DOHH2 (cell line): ENCODE results near the gene MAPK8IP2.
"Not testable (repeated sequence)": the region's sequence is repeated elsewhere in the genome, so short reads cannot be mapped to it uniquely, and the experiment has no call there.

Experiments
- H3F3A ChIP-seq: fragments of 200-600 bp; sonication (generic), shearing (Covaris generic); 2 replicates; pipeline ENCODE4 v1.6.0; 2016; ENCODE audit warnings: antibody characterized with exemption, mild to moderate bottlenecking; ENCODE audit not compliant: control insufficient read depth, insufficient read depth
- H3K27ac ChIP-seq: fragments of 200-600 bp; sonication (generic); 2 replicates; pipeline ENCODE4 v1.5.1; 2014; ENCODE audit warnings: low read depth, mild to moderate bottlenecking, low read length, moderate library complexity
- H3K27me3 ChIP-seq: fragments of 200-600 bp; sonication (generic); 2 replicates; pipeline ENCODE4 v1.6.1; 2014; ENCODE audit warnings: mild to moderate bottlenecking, low read length, mixed read lengths; ENCODE audit not compliant: control insufficient read depth
- H3K36me3 ChIP-seq: fragments of 200-600 bp; sonication (generic); 2 replicates; pipeline ENCODE4 v1.6.1; 2014; ENCODE audit warnings: mild to moderate bottlenecking, low read length, moderate library complexity, mixed read lengths; ENCODE audit not compliant: control insufficient read depth
- H3K4me1 ChIP-seq: fragments of 200-600 bp; sonication (generic); 2 replicates; pipeline ENCODE4 v1.6.1; 2014; ENCODE audit warnings: mild to moderate bottlenecking, low read length, mixed read lengths; ENCODE audit not compliant: control insufficient read depth
- H3K4me2 ChIP-seq: fragments of 200-600 bp; sonication (generic); 2 replicates; pipeline ENCODE4 v1.6.0; 2014; ENCODE audit warnings: mild to moderate bottlenecking, low read length, moderate library complexity
- H3K4me3 ChIP-seq: fragments of 200-600 bp; sonication (generic); 2 replicates; pipeline ENCODE4 v1.5.1; 2014; ENCODE audit warnings: mild to moderate bottlenecking, low read length, mixed read lengths
- H3K79me2 ChIP-seq: fragments of 200-600 bp; sonication (generic); 2 replicates; pipeline ENCODE4 v1.6.1; 2014; ENCODE audit warnings: mild to moderate bottlenecking, low read length, mixed read lengths; ENCODE audit not compliant: control insufficient read depth
- H3K9me2 ChIP-seq: fragments of 200-600 bp; sonication (generic); replicated peaks from 2 replicates; pipeline ENCODE4 v1.6.1; 2014; ENCODE audit warnings: mild to moderate bottlenecking, low read length, mixed read lengths; ENCODE audit not compliant: control insufficient read depth
- H3K9me3 ChIP-seq: fragments of 200-600 bp; sonication (generic); 2 replicates; pipeline ENCODE4 v1.6.1; 2014; ENCODE audit warnings: antibody characterized with exemption, low read length, mixed read lengths; ENCODE audit not compliant: control insufficient read depth, insufficient read depth
- H4K20me1 ChIP-seq: fragments of 200-600 bp; sonication (generic); 2 replicates; pipeline ENCODE4 v1.6.0; 2014; ENCODE audit warnings: low read depth, mild to moderate bottlenecking, antibody characterized with exemption, low read length, moderate library complexity; ENCODE audit not compliant: control insufficient read depth, insufficient read depth
- EZH2phosphoT487 ChIP-seq: fragments of 200-600 bp; sonication (generic); IDR thresholded peaks from 2 replicates; pipeline ENCODE4 v1.6.1; 2017; ENCODE audit warnings: borderline replicate concordance, mild to moderate bottlenecking, antibody characterized with exemption, low read length, moderate library complexity, mixed read lengths
- TF ChIP-seq, protein P1 (sequence below): fragments of 200-600 bp; sonication (generic); IDR thresholded peaks from one replicate; pipeline ENCODE4 v1.5.1; 2014; ENCODE audit warnings: antibody characterized with exemption, mild to moderate bottlenecking, low read depth, low read length; ENCODE audit not compliant: poor library complexity, severe bottlenecking

Gene MAPK8IP2

GRCh38 chr22:50653256-50653655, 52.7 kb downstream of the MAPK8IP2 start:
- Histone ChIP-seq H3K27ac (no peak overlapping the region), H3K4me2 (no peak overlapping the region), H3K4me1 (no peaks in the 10 kb centered on the region), H4K20me1 (no peaks in the 10 kb centered on the region), H3K4me3 (no peak overlapping the region), H3K79me2 (no peaks in the 10 kb centered on the region), H3F3A (no peaks in the 10 kb centered on the region), H3K9me3 (peaks cover 4% of the 10 kb centered on the region; the same call in 1 of the 2 replicates), H3K9me2 (no peaks in the 10 kb centered on the region), H3K36me3 (no peaks in the 10 kb centered on the region), H3K27me3 (peaks cover 4% of the 10 kb centered on the region; the same call in 1 of the 2 replicates)
- TF ChIP-seq, protein P1, sequence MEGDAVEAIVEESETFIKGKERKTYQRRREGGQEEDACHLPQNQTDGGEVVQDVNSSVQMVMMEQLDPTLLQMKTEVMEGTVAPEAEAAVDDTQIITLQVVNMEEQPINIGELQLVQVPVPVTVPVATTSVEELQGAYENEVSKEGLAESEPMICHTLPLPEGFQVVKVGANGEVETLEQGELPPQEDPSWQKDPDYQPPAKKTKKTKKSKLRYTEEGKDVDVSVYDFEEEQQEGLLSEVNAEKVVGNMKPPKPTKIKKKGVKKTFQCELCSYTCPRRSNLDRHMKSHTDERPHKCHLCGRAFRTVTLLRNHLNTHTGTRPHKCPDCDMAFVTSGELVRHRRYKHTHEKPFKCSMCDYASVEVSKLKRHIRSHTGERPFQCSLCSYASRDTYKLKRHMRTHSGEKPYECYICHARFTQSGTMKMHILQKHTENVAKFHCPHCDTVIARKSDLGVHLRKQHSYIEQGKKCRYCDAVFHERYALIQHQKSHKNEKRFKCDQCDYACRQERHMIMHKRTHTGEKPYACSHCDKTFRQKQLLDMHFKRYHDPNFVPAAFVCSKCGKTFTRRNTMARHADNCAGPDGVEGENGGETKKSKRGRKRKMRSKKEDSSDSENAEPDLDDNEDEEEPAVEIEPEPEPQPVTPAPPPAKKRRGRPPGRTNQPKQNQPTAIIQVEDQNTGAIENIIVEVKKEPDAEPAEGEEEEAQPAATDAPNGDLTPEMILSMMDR, result no peak
- no peak for TF ChIP-seq EZH2phosphoT487

DNA sequence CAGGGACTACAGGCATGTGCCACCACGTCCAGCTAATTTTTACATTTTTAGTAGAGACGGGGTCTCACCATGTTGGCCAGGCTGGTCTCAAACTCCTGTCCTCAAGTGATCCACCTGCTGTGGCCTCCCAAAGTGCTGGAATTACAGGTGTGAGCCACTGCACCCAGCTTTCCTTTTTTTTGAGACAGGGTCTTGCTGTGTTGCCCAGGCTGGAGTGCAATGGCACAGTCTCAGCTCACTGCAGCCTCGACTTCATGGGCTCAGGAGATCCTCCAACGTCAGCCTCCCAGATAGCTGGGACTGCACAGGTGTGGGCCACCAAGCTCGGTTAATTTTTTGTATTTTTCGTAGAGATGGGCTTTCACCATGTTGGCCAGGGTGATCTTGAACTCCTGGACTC, 54.1 kb downstream of the MAPK8IP2 start:
- not testable (repeated sequence) for H3K36me3 ChIP-seq, H3K27me3 ChIP-seq, H3K27ac ChIP-seq, H4K20me1 ChIP-seq, H3K79me2 ChIP-seq, H3K4me1 ChIP-seq, H3K9me2 ChIP-seq, H3K4me2 ChIP-seq, H3F3A ChIP-seq, H3K4me3 ChIP-seq, H3K9me3 ChIP-seq

GRCh38 chr22:50656122-50657070, 55.8 kb downstream of the MAPK8IP2 start:
- TF ChIP-seq EZH2phosphoT487, result no peak
- TF ChIP-seq, protein P1, result no peak
- peaks cover 4% of the 10 kb centered on the region; the same call in 1 of the 2 replicates for H3K27me3 ChIP-seq
- H3K9me2 ChIP-seq, result no peaks in the 10 kb centered on the region
- no peak overlapping the region for H3K27ac ChIP-seq
- H3K79me2 ChIP-seq, result no peaks in the 10 kb centered on the region
- H3K4me3 ChIP-seq, result no peak overlapping the region
- no peaks in the 10 kb centered on the region for H3F3A ChIP-seq
- no peaks in the 10 kb centered on the region for H4K20me1 ChIP-seq
- no peak overlapping the region for H3K4me2 ChIP-seq
- no peaks in the 10 kb centered on the region for H3K4me1 ChIP-seq
- no peaks in the 10 kb centered on the region for H3K36me3 ChIP-seq
- no peaks in the 10 kb centered on the region for H3K9me3 ChIP-seq

DNA sequence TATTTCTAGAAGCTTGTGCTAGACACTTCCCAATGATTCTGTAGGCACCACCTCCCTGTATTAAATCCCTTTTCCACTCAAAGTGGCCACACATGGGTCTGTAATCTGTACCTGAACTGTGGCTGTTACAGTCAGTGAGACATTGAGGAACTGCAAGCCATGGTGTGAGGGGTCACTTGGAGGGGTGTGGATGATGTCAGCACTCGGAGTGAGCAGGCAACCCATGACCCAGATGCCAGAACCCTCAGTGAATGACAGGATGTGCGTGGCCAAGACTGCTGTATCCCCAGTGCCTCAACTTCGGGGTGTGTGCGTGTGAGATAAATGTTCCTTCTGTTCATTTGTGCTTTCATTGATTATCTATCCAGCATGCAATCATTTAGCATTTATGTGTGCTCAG, 57.3 kb downstream of the MAPK8IP2 start:
- Histone ChIP-seq H3K4me3 (no peak overlapping the region), H3K79me2 (no peaks in the 10 kb centered on the region), H3F3A (no peaks in the 10 kb centered on the region), H4K20me1 (no peaks in the 10 kb centered on the region), H3K9me2 (no peaks in the 10 kb centered on the region), H3K4me1 (no peaks in the 10 kb centered on the region), H3K27ac (no peak overlapping the region), H3K4me2 (no peak overlapping the region), H3K9me3 (no peaks in the 10 kb centered on the region), H3K36me3 (no peaks in the 10 kb centered on the region), H3K27me3 (peaks cover 4% of the 10 kb centered on the region; the same call in 1 of the 2 replicates)
- TF ChIP-seq EZH2phosphoT487, result no peak
- TF ChIP-seq, protein P1, result no peak

GRCh38 chr22:50659711-50660110, 59.1 kb downstream of the MAPK8IP2 start:
- not testable (repeated sequence) for H3K36me3 ChIP-seq, H3F3A ChIP-seq, H3K4me2 ChIP-seq, H4K20me1 ChIP-seq, H3K27me3 ChIP-seq, H3K4me1 ChIP-seq, H3K4me3 ChIP-seq, H3K79me2 ChIP-seq, H3K9me3 ChIP-seq, H3K9me2 ChIP-seq, H3K27ac ChIP-seq
